HG03095 (cell line): ENCODE results near the gene PDZRN3.
"Not testable (repeated sequence)": the region's sequence is repeated elsewhere in the genome, so short reads cannot be mapped to it uniquely, and the experiment has no call there.

Experiments used
- ATAC-seq: cut with Tn5 transposase; IDR thresholded peaks from one replicate; pipeline ENCODE4 v1.9.1; 2021; ENCODE audit warnings: moderate library complexity; ENCODE audit not compliant: unreplicated experiment

PDZRN3 gene

GRCh38 chr3:73592154-73593144 lies 32.3 kb downstream of the PDZRN3 start:
- no peak for ATAC-seq

- no peak for ATAC-seq
Measured at GRCh38 chr3:73591286-73591800, 33.4 kb downstream of the PDZRN3 start.

GRCh38 chr3:73586628-73587027 lies 38.1 kb downstream of the PDZRN3 start:
- no peak for ATAC-seq

DNA sequence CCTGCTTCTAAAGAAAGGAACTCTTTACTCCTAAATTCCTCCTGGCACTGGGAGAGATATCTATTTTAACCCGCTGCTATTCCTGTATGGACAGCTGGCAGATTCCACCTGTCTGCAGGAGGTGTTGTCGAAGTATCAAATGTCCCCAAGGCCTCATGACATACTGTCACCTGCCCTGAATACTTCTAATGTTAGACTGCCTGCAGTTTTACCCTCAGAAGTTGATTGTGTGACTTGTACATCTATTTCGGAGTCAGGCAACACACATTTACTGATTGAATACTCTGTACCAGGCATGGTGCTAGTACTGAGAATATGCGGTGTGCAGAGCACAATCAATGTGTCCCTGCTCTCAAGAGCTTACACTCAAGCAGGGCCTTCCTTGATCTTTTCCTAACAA lies 38.6 kb downstream of the PDZRN3 start:
- no peak for ATAC-seq

DNA sequence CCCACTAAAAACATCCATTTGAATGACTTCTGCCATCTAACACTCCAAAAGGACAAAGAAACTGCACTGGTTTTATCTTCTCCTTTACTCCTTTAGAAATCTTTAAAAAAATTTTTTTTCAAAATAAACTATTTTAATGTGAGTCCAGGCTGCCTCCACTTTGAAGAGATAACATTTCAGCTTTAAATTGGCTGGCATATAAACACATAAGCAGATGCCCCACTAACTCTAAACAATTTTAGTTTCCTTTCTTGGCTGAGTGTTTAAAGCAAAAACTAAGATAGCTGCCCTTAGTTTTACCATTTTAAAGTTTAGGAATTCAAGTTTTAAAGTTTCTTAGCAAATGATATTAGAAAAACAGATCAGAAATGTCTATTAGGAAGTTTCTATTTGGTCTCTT lies 39.9 kb downstream of the PDZRN3 start:
- no peak for ATAC-seq

DNA sequence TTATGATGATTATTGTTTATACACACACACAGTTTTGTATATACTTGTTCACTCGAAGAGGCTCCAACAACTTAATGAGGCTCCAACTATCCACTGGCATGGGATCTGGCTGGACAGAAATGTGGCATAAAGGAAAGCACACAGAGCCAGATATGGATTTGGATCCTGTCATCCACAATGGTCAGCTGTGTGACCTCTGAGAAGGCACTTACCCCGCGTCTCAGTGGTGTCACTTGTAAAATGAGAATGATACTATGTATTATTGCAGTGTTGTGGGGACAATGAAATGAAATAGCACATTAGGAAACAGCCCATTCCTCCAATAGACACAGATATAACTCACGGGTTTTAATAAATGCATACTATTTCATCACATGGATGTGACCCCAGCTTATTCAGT lies 42.2 kb downstream of the PDZRN3 start:
- no peak for ATAC-seq

- ATAC-seq = no peak
Measured at GRCh38 chr3:73581134-73581846, 43.5 kb downstream of the PDZRN3 start.

GRCh38 chr3:73580343-73580742 lies 44.4 kb downstream of the PDZRN3 start:
- ATAC-seq = no peak

DNA sequence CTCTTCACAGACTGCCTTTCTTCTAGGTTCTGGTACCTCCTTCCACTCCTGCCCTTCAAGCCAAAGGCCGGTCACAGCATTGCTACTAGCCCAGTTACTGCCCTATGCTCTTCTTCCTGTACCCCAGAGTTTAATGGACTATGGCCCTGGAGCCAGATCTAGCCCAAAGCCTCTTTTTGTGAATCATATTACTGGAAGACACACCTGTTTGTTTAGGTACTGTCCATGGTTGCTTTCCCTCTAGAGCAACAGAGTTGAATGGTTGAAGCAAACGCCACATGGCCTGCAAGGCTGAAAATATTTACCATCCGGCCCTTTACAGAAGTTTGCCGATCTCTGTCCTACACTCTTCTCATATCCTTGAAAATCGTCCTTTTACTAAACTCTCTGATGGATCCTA lies 47.0 kb downstream of the PDZRN3 start:
- no peak for ATAC-seq

- ATAC-seq = no peak
Measured at GRCh38 chr3:73576999-73577461, 47.7 kb downstream of the PDZRN3 start.

DNA sequence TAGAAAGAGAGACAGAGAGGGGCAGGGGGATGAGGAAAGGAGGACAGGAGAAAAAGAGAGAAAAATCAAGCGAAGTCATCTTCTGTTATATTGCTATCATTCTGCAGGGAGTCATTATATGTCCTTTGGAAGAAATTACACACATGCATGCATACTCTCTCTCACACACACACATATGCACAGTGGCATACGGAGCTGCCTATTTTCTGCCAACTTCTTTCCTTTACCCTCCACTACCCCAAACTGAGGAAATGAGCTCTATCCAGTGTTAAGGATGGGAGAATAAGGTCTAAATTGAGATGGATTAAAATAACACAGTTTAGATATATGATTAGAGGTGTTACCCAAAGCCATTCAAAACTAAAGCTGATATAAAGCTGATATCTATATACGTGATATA lies 48.8 kb downstream of the PDZRN3 start:
- no peak for ATAC-seq

- no peak for ATAC-seq
Measured at GRCh38 chr3:73575519-73575918, 49.2 kb downstream of the PDZRN3 start.

DNA sequence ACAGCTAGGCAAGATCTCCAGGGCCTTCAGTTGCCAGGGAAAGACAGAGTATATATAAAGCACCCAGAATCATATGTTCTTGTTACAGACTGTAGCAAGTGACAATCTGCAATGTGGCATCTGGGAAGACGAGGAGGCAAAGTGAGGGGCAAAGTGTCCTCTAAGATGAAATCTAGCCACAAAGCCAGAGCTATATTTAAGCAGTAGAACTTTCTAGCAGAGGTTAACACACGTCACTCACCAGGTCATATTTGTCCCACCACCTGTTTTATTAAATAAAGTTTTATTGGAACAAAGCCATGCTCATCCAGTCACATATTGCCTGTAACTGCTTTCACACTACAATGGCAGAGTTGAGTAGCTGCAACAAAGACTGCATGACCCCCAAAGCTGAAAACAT lies 51.5 kb downstream of the PDZRN3 start:
- no peak for ATAC-seq

GRCh38 chr3:73572368-73572767 lies 52.4 kb downstream of the PDZRN3 start:
- no peak for ATAC-seq

DNA sequence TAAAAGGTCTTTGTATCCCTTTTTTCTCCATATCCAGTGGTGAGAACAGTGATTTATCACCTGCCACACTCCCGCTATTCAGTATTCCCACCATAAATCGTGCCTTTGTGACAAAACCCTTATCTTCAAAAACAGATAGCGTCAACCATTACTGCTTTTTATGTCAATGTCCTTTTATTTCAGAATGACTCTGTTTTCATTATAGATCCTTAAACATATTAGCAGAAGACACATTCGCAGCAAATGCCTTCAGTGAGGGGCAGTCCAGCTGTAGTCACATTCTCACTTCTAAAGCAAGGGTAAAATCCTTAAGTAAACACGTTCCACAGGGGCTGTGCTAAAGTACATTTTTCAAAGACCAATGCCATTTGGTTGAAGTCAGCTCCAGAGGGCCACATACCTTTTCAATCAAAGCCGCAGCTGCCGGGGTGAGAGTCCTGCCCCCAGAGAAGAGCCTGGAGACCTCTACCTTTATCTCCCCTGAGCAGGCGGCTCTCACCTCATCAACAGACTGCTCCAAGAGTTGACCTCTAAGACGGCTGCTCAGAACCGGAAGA lies 53.4 kb downstream of the PDZRN3 start:
- ATAC-seq = no peak

GRCh38 chr3:73569246-73569760 lies 55.4 kb downstream of the PDZRN3 start:
- ATAC-seq = no peak

DNA sequence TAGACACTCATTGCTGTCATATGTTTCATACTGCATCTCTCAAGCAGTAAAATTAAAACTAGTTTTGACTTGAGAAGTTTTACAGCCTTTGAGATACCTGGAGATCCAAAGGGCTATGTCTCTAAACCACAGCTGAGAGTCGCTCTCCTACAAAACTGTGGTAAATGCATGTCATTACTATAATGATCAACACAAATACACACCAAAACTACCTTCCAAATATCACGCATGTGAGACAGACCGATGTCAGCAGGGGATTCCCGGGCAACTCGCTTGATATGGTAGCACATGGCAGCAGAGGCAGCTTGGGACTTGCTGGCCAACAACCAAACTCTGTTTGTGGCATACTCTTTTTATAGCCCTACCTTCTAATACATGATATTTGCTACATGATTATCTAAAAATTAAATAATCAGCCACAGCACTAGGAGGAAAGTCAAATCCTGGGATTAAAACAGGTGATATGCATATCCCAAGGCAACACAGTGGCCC lies 56.3 kb downstream of the PDZRN3 start:
- no peak for ATAC-seq

- not testable (repeated sequence) for ATAC-seq
Measured at GRCh38 chr3:73565374-73565773, 59.4 kb downstream of the PDZRN3 start.

DNA sequence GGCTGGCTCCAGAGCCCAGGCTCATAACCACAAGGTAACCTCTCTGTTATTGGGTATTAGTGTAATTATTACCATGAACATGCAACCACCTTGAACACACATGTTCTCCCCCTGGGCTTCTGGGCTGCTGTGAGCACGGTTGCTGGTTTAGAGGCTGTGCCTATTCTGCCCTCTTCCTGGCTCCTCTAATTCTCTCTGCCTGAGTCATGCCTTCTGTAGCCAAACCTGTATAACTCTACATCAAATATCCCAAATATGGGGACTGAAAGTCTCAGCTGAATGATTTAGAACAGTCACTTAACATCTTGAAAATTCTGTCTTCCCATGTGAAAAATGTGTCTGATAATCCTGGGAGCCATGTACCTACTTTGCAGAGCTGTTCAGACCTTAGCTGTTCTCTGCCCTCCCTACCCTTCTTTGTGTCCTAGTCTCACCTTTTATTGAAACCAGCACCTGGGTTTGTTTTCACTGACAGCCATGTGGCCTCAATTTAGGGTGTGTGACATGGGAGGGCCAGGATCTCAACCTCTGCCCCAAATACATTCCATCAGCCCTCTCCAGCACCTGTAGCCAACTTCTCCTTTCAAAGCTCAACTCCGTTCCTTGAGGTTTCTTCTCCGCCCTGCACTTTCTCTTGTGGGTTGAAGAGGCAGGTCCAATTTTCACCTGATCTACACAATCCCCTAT lies 60.7 kb downstream of the PDZRN3 start:
- ATAC-seq = no peak

GRCh38 chr3:73561494-73561893 lies 63.2 kb downstream of the PDZRN3 start:
- no peak for ATAC-seq
